GM18861 (cell line): ENCODE results near the gene GSTT2B.
"Not testable (repeated sequence)": the region's sequence is repeated elsewhere in the genome, so short reads cannot be mapped to it uniquely, and the experiment has no call there.

Experiments used
- ATAC-seq: cut with Tn5 transposase; IDR thresholded peaks from one replicate; pipeline ENCODE4 v1.9.1; 2021; ENCODE audit not compliant: unreplicated experiment

The GSTT2B gene, protein sequence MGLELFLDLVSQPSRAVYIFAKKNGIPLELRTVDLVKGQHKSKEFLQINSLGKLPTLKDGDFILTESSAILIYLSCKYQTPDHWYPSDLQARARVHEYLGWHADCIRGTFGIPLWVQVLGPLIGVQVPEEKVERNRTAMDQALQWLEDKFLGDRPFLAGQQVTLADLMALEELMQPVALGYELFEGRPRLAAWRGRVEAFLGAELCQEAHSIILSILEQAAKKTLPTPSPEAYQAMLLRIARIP

DNA sequence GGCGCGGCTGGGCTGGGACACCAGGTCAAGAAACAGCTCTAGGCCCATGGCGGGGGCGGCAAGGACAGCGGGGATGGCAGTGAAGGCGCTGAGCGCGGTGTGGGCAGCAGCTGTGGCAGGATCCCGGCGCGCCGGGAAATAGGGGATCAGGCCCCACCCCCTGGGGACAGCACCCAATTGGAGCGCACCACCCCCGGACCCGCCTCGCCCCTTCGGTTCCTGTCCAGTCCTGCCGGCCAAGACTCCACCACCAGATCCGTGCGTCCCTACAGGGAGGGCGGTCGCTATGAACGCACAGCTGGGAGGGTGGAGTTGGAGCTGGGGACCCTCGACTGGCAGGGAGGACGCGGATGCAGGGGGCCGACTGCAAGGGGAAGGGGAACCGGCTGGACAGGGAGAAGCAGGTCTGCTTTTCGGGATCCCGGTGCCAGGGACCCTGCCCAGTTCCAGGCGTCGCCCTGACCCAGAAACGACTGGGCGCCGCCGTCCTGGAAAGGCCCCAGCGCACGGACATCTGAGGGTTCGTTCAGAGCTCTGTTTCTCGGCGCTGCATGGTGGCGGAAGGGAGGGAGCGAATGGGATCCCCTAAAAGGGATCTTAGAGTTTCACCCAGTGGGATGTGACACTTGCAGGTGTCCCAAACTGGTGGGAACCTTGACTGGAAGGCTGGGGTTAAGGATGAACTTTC, at the start of gene GSTT2B:
GSTT2B (minus strand) TSS at position 112 of the 688 bp plus-strand sequence; CDS start at position 48, 64 bp downstream.
- ATAC-seq = not testable (repeated sequence)

- ATAC-seq = no peak
Observed at GRCh38 chr22:24010018-24010391, 49.0 kb upstream of the GSTT2B start.

GRCh38 chr22:24009227-24010017, 48.4 kb upstream of the GSTT2B start:
- no peak for ATAC-seq

DNA sequence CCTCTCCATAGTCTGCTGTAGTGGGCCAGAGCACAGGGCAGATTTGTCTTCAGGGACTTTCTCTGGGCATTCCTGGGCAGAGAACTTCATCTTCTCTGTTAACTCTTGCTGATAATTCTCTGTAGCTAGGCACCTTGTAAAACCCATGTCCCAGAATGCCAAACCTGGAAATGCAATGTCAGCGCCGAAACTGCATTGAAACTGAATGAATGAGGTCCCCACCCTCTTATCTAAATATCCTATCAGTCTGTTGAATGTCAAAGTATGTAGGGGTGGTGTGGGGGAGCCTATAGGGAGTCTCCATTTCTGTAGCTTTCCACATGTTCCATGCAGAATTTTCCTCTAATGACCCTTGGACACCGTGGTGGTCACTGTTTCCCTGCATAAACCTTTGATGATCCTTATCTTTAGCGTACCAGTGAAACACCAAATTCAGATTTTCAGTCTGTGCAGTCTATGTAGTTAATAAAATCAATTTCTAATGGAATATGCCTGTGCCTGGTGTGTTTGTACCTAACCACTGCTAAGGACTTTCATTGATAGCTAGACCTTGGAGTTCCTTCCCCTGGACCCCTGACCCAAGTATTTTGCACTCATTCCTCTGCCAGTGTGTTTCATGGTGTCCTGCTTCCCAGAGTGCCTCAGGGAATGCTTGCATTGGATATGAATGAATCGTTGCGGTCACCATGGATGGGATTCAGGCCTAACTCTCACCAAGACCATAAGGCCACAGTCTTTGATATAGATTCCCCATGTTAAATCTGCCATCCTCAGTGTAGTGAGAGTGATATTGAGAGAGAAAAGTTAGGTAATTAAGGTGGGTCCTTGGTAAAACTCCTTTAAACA, 47.6 kb upstream of the GSTT2B start:
- no peak for ATAC-seq

DNA sequence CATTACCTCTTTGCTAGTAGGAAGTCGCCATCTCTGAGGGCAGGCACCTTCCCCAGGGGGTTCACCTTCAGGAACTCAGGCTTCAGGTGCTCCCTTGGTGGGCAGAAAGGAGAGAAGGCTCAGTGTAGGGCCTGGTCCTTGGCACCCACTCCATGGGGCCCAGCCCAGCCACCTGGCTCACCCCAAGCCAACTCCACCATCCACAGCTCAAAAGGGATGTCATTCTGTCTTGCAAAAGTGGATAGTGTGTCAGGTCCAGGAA, 47.0 kb upstream of the GSTT2B start:
- no peak for ATAC-seq

GRCh38 chr22:24007253-24008021, 46.4 kb upstream of the GSTT2B start:
- no peak for ATAC-seq

DNA sequence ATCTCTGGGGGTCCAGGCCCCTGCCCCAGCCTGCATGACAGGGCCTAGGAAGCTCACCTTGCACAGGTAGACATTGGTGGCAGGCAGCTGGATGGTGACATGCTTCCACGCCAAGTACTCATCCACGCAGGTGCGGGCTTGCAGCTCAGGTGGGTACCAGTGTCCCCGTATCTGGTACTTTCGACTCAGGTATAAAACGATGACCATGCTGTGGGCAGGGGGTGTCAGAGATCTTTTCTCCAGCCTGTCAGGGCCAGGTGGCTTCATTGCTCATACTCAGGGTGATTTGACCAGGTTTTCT, 45.9 kb upstream of the GSTT2B start:
- ATAC-seq = no peak

GRCh38 chr22:24006207-24006913, 45.4 kb upstream of the GSTT2B start:
- ATAC-seq = no peak

DNA sequence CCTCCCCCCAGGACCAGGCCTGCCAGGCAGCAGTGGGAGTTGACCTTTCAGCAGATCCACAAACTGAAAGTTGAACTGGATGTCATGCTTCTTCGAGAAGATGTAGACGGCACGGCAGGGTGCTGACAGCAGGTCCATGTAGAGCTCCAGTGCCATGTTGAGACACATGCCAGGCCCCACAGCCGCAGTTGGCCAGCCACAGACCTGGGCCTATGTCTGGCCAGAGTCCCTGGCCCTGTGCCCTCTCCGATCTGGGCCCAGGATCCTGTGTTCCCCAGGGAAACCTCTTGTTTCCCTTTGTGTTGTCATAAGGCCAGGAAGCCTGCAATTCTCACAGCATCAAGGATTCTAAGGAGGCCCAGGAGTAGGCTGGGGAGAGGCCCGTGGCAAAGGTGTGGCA, 44.2 kb upstream of the GSTT2B start, which contains the start of gene GSTT4:
GSTT4 (minus strand) TSS at position 253 of the 400 bp plus-strand sequence; CDS start at position 156, 97 bp downstream.
- no peak for ATAC-seq

GRCh38 chr22:24003887-24004286, 42.9 kb upstream of the GSTT2B start:
- ATAC-seq = no peak

- ATAC-seq = no peak
Observed at GRCh38 chr22:24002851-24003250, 41.9 kb upstream of the GSTT2B start.

GRCh38 chr22:24002272-24002671, 41.3 kb upstream of the GSTT2B start:
- ATAC-seq = no peak

- no peak for ATAC-seq
Observed at GRCh38 chr22:24001314-24001713, 40.3 kb upstream of the GSTT2B start.

- ATAC-seq = not testable (repeated sequence)
Observed at GRCh38 chr22:23999779-24000178, 38.8 kb upstream of the GSTT2B start.

DNA sequence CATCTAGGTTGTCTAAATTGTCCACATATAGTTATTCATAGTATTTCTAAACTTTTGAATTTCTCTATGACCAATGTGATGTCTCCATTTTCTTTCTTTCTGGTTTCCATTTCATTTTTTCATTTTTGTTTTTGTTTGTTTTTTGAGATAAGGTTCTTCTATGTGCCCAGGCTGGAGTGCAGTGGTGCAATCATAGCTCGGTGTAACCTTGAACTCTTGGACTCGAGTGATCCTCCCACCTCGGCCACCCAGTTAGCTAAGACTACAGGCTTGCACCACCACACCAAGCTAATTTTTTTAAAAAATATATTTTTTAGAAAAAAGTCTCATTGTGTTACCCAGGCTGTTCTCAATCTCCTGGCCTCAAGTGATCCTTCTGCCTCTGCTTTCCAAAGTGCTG, 36.1 kb upstream of the GSTT2B start:
- no peak for ATAC-seq

DNA sequence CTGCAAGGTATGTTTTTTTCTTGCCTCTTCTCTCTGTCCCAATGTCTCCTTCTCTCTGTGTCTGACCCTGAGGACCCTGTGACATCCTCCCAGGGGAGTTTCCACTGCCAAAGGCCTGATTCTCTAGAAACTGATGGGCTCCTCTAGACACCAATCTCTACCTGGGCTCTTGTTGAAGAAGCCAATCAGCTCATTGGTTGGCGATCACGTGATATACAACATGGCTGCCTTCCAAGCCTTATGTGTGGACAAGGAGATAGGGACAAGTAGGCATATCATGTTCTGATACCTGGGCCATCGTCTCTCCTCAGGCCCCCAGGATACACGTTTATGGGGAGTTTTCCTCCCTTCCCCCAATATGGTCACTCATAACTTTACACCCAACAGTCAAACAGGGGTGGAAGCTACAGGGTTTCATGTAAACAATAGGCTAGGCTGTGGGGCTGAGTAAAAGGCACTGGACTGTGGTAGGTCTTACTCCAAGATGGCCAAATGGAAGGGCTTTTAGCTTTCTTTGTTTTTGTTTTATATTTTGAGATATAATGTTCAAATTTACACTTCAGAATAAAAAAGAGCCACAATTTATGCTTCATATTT, 32.7 kb upstream of the GSTT2B start:
- ATAC-seq = not testable (repeated sequence)

DNA sequence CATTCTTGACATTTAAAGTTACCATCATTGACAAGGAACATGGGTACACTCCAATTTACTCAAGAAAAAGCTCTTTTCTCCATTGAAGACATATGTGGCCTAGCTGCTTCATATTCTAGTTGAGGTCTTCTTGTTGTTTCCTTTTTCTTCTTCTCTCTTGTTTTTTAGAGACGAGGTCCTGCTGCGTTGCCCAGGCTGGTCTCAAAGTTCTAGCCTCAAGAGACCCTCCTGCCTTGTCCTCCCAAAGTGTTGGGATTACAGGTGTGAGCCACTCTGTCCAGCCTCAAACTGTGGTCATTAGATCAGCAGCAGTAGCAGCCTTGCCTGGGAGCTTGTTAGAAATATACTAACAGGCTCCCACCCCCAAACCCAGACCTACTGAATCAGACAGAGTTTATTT, 32.1 kb upstream of the GSTT2B start:
- ATAC-seq = not testable (repeated sequence)

DNA sequence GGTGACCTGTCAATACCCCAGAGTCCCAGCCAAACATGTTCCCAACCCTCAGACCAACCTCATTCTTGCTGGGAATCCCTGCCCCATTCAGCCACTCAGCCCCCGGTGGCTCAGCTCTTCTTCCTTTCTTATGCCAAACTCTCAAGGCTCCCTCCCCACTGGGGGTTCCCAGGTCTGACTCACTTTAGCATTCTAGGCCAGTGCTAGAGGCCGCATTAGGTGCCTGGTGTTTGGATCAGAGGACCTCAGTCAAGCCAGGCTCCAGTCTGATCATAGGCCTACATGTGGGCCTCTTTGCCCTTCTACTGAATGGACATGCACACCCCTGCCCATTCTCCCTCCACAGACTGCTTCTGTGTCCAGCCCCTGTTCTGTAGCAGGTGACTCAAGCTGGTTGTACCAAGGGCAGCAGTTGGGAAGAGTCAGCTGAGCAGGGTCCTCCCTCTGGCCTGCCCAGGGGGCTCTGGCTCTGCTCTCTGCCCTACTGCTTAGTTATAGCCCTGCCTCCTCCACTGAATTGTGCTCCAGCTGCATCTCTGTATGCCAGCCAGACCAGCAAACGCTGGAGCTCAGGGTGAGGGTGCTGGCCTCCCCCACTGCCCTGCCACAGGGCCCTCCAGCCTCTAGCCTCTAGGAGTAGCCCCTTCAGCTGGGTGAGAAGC, 28.7 kb upstream of the GSTT2B start:
- ATAC-seq = not testable (repeated sequence)
